Measurements from ENCODE around the gene PSMD12.
"Not testable (repeated sequence)": the region's sequence is repeated elsewhere in the genome, so short reads cannot be mapped to it uniquely, and the experiment has no call there.

PSMD12 gene

DNA sequence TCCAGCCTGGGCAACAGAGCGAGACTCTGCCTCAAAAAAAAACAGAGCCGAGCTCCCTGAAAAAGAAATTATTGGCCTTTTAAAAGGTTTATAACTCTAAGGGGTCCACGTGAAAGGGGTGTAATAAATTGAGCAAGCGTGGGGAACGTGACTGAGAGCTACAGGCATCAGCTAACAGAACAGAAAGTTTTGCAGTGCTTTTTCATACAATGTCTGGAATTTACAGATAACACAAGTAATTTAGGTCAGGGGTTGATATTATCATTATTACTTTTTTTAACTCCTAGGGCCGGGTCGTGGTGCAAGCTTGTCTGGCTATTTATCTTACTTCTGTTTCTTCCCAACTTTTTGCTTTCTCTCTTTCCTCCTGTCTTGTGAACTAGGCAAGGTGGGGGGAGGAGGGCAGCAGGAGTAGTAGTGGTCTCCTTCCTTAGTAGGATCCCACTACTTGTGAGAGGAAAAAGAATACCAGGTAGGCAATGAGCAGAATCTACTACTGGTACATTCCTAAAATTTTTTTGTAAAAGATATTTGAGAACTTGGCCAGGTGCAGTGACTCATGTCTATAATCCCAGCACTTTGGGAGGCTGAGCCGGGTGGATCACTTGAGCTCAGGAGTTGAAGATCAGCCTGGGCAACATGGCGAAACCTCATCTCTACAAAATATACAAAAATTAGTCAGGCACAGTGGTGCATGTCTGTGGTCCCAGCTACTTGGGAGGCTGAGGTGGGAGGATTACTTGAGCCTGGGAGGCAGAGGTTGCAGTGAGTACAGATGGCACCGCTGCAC, 60.7 kb downstream of the PSMD12 start:
- not testable (repeated sequence) for H3K9me3 ChIP-seq (ENCODE audit: control insufficient read depth, low read length); H3K27ac ChIP-seq (ENCODE audit: low read depth, low read length, severe bottlenecking); H3K4me3 ChIP-seq (ENCODE audit: extremely low read depth, insufficient read depth, low read length, poor library complexity, severe bottlenecking); H3K36me3 ChIP-seq (ENCODE audit: control insufficient read depth, insufficient read depth, low read length); H3K4me1 ChIP-seq (ENCODE audit: control insufficient read depth, insufficient read depth, low read length, poor library complexity, severe bottlenecking)
- WGBS, 2 experiments (ENCODE audit: insufficient coverage in 2 of 2) = 84 to 97% methylated on average over 3 to 6 of the region's 10 CpGs

DNA sequence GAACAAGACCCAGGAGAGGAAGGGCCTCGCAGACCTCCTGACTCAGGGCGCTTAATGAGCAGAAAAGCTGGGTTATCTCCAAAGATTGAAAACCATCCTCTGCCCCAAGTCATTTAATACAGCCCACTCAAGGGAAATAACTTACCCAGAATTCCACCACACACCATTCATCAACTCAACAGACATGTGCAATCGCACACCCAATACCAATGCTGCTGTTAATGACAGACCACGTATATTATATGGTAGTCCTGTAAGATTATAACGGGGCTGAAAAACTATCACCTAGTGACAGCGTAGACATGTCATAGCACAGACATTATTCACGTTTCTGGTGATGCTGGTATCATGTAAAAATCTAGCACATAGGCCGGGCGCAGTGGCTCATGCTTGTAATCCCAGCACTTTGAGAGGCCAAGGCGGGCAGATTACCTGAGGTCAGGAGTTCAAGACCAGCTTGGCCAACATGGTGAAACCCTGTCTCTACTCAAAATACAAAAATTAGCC, 68.9 kb downstream of the PSMD12 start:
- Histone ChIP-seq H3K9me3 (ENCODE audit: control insufficient read depth, low read length) (no peaks in the 10 kb centered on the region), H3K4me3 (ENCODE audit: extremely low read depth, insufficient read depth, low read length, poor library complexity, severe bottlenecking) (no peak overlapping the region), H3K4me1 (ENCODE audit: control insufficient read depth, insufficient read depth, low read length, poor library complexity, severe bottlenecking) (no peaks in the 10 kb centered on the region), H3K36me3 (ENCODE audit: control insufficient read depth, insufficient read depth, low read length) (no peaks in the 10 kb centered on the region), H3K27ac (ENCODE audit: low read depth, low read length, severe bottlenecking) (no peak overlapping the region)
- 92 to 96% methylated on average over 8 to 9 of the region's 10 CpGs for WGBS, 2 experiments (ENCODE audit: insufficient coverage in 2 of 2)

DNA sequence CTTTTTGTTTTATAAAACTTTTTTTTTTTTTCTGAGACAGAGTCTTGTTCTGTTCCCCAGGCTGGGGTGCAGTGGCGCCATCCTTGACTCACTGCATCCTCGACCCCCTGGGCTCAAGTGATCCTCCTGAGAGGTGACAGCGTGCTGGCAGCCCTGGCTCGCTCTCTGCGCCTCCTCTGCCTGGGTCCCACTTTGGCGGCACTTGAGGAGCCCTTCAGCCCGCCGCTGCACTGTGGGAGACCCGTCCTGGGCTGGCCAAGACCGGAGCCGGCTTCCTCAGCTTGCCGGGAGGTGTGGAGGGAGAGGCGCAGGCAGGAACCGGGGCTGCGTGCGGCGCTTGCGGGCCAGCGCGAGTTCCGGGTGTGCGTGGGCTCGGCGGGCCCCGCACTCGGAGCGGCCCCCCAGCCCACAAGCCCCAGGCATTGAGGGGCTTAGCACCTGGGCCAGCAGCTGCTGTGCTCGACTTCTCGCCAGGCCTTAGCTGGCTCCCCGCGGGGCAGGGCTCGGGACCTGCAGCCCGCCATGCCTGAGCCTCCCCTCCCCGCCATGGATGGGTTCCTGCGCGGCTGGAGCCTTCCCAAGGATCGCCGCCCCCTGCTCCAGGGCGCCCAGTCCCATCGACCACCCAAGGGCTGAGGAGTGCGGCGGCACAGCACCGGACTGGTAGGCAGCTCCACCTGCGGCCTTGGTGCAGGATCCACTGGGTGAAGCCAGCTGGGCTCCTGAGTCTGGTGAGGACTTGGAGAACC, 71.8 kb downstream of the PSMD12 start:
- Histone ChIP-seq H3K9me3 (ENCODE audit: control insufficient read depth, low read length) (no peaks in the 10 kb centered on the region), H3K27ac (ENCODE audit: low read depth, low read length, severe bottlenecking) (no peak overlapping the region), H3K4me1 (ENCODE audit: control insufficient read depth, insufficient read depth, low read length, poor library complexity, severe bottlenecking) (no peaks in the 10 kb centered on the region), H3K36me3 (ENCODE audit: control insufficient read depth, insufficient read depth, low read length) (no peaks in the 10 kb centered on the region), H3K4me3 (ENCODE audit: extremely low read depth, insufficient read depth, low read length, poor library complexity, severe bottlenecking) (no peak overlapping the region)
- WGBS, 2 experiments (ENCODE audit: insufficient coverage in 2 of 2) = 93 to 94% methylated on average over 23 to 32 of the region's 44 CpGs

DNA sequence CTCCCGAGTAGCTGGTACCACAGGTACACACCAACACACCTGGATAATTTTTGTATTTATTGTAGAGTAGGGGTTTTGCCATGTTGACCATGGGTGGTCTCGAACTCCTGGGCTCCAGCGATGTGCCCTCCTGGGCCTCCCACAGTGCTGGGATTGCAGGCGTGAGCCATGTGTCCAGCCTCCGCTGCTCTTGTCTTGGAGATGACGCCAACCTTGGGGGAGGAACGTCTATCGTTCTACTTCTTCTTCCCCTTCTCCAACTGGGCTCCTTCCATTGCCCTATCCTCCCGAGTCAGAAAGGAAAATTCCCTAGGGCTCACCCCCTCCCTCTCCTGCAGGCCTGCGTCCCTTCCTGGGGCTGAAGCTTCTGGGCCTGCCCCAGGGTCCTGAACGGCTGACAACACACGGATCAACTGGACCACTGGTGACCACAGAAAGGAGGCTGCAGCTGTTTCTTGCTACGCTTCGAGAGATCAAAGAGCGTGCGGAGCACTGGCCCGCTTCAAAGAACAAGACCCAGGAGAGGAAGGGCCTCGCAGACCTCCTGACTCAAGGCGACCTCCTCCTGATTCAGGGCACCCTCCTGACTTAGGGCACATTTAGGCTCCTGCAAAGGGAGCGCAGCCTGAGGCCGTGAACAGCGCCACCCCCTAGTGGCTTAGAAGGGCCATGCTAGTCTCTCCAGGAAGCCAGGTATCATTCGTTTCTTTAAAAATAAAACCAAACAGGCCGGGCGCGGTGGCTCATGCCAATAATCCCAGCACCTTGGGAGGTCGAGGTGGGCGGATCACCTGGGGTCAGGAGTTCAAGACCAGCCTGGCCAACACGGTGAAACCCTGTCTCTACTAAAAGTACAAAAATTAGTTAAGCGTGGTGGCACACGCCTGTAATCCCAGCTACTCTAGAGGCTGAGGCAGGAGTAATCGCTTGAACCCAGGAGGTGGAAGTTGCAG, 72.8 kb downstream of the PSMD12 start:
- Histone ChIP-seq H3K27ac (ENCODE audit: low read depth, low read length, severe bottlenecking) (no peak overlapping the region), H3K4me1 (ENCODE audit: control insufficient read depth, insufficient read depth, low read length, poor library complexity, severe bottlenecking) (no peaks in the 10 kb centered on the region), H3K4me3 (ENCODE audit: extremely low read depth, insufficient read depth, low read length, poor library complexity, severe bottlenecking) (no peak overlapping the region), H3K9me3 (ENCODE audit: control insufficient read depth, low read length) (no peaks in the 10 kb centered on the region), H3K36me3 (ENCODE audit: control insufficient read depth, insufficient read depth, low read length) (no peaks in the 10 kb centered on the region)
- WGBS, 2 experiments (ENCODE audit: insufficient coverage in 2 of 2) = 75 to 77% methylated on average over 29 to 30 of the region's 32 CpGs

DNA sequence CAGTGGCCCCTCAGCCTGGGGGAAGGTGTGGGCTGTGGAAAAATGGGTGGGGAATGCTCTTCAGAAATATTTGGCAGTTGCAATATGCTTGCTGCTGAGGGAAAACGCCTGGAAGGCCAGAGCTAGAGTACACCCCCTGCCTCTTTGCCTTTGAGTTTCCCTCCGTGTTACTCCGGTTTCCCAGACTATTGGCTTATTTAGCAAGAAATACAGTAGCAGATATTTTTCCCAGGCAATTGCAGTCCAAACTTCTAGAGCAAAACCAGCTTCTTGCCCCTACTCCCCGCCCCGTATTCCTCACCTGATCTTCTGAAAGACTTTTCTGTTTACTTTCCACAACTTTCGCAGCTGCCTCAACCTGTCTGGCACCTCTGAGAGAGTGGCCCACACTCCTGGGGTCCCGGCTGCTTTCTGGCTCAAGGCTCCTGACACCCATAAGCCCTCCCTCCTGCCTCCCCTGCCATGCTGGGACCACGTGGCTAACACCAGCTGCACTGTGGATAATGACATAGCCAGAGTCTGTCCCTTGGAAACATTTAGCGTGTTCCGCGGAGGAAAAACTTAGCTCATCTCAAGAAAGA, 75.6 kb downstream of the PSMD12 start:
- H3K4me1 ChIP-seq (ENCODE audit: control insufficient read depth, insufficient read depth, low read length, poor library complexity, severe bottlenecking) = no peaks in the 10 kb centered on the region
- H3K9me3 ChIP-seq (ENCODE audit: control insufficient read depth, low read length) = no peaks in the 10 kb centered on the region
- H3K27ac ChIP-seq (ENCODE audit: low read depth, low read length, severe bottlenecking) = no peak overlapping the region
- WGBS, 2 experiments (ENCODE audit: insufficient coverage in 2 of 2) = 78 to 88% methylated on average over 9 to 11 of the region's 11 CpGs
- no peak overlapping the region for H3K4me3 ChIP-seq (ENCODE audit: extremely low read depth, insufficient read depth, low read length, poor library complexity, severe bottlenecking)
- no peaks in the 10 kb centered on the region for H3K36me3 ChIP-seq (ENCODE audit: control insufficient read depth, insufficient read depth, low read length)

DNA sequence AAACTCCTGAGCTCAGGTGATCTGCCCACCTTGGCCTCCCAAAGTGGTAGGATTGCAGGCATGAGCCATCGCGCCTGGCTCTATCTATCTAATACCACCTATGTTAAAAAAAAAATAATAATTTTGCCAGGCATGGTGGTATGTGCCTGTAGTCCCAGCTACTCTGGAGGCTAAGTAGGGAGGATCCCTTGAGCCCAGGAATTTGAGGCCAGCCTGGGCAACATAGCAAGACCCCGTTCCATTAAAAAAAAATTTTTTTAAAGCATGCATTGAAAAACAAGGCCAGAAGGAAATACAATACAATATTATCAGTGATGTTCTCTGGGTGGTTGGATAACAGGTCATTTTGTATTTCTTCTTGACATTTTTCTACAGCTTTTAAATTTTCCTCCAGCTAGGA, 76.1 kb downstream of the PSMD12 start:
- Histone ChIP-seq H3K4me3 (ENCODE audit: extremely low read depth, insufficient read depth, low read length, poor library complexity, severe bottlenecking) (no peak overlapping the region), H3K36me3 (ENCODE audit: control insufficient read depth, insufficient read depth, low read length) (no peaks in the 10 kb centered on the region), H3K27ac (ENCODE audit: low read depth, low read length, severe bottlenecking) (no peak overlapping the region), H3K4me1 (ENCODE audit: control insufficient read depth, insufficient read depth, low read length, poor library complexity, severe bottlenecking) (no peaks in the 10 kb centered on the region), H3K9me3 (ENCODE audit: control insufficient read depth, low read length) (no peaks in the 10 kb centered on the region)
- WGBS, 2 experiments (ENCODE audit: insufficient coverage in 2 of 2) = no CpG with 5 or more reads among the region's 3 CpGs

DNA sequence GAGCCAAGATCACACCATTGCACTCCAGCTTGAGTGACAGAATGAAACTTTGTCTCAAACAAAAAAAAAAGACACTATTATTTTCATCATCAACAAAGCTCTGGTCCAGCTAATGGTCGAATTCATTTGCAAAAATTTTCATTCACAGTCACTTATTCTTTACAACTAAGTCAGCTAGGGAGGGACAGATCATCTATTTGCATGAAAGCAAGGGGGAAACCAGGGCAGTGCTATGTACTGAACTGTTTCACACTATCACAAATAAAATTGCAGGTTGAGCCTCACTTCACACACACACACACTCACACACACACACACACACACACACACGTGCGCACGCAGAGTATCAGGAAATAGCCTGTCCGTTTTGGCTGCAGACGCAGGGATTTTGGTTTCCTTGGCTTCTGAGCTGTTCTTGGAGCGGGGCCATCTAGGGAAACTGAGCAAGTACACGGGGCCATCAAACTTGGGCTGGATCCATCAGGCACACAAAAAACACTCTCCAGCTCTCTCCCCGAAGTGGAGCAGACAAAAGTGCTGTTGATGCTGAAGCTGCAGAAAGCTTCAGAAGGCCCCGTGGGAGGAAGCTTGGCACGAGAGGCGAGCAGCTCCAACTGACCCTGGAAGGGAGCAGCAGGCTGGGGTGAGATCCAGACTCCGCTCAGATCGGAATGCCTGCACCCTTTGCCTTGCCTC, 77.0 kb downstream of the PSMD12 start:
- H3K36me3 ChIP-seq (ENCODE audit: control insufficient read depth, insufficient read depth, low read length) = no peaks in the 10 kb centered on the region
- no peak overlapping the region for H3K27ac ChIP-seq (ENCODE audit: low read depth, low read length, severe bottlenecking)
- no peak overlapping the region for H3K4me3 ChIP-seq (ENCODE audit: extremely low read depth, insufficient read depth, low read length, poor library complexity, severe bottlenecking)
- WGBS, 2 experiments (ENCODE audit: insufficient coverage in 2 of 2) = 86 to 88% methylated on average over 5 to 12 of the region's 14 CpGs
- H3K9me3 ChIP-seq (ENCODE audit: control insufficient read depth, low read length) = no peaks in the 10 kb centered on the region
- H3K4me1 ChIP-seq (ENCODE audit: control insufficient read depth, insufficient read depth, low read length, poor library complexity, severe bottlenecking) = no peaks in the 10 kb centered on the region
